GM23338 (cell line): ENCODE results near the gene EIF2AK3. TPM values are rescaled to one million over a fixed set of nuclear protein-coding genes. Genes with fewer than 3 reads are reported as not detected.
A peak's percentile ranks its signal among the peaks of the same experiment; 100 is the strongest.

ENCODE experiments used
- ATAC-seq: fragments of 200-7000 bp; cut with Tn5 transposase; 3 replicates; pipeline ENCODE4 v1.9.1; 2020
- DNase-seq: peaks from one replicate; pipeline ENCODE4 v3.0.0-alpha.2; 2015; ENCODE audit warnings: low spot score
- H2AFZ ChIP-seq: fragments of 200-600 bp; sonication (generic); 2 replicates; pipeline ENCODE4 v1.8.0; 2016; ENCODE audit warnings: antibody characterized with exemption, mild to moderate bottlenecking, moderate library complexity
- H3F3A ChIP-seq: fragments of 200-600 bp; sonication (generic); replicated peaks from 2 replicates; pipeline ENCODE4 v1.8.0; 2017; ENCODE audit warnings: antibody characterized with exemption, mixed run types, low read depth
- H3K27ac ChIP-seq: fragments of 200-600 bp; sonication (generic); 2 replicates; pipeline ENCODE4 v1.6.1; 2016; ENCODE audit warnings: low read depth
- H3K27me3 ChIP-seq: fragments of 200-600 bp; sonication (generic); 2 replicates; pipeline ENCODE4 v1.8.0; 2016; ENCODE audit warnings: mild to moderate bottlenecking, mixed run types, moderate library complexity; ENCODE audit not compliant: insufficient read depth
- H3K36me3 ChIP-seq: fragments of 200-600 bp; sonication (generic); 2 replicates; pipeline ENCODE4 v1.8.0; 2016; ENCODE audit warnings: mild to moderate bottlenecking; ENCODE audit not compliant: insufficient read depth
- H3K4me1 ChIP-seq: fragments of 200-600 bp; sonication (generic); 2 replicates; pipeline ENCODE4 v1.8.0; 2016; ENCODE audit warnings: mild to moderate bottlenecking, moderate library complexity; ENCODE audit not compliant: insufficient read depth
- H3K4me2 ChIP-seq: fragments of 200-600 bp; sonication (generic); 2 replicates; pipeline ENCODE4 v1.7.1; 2017; ENCODE audit warnings: mixed run types
- H3K4me3 ChIP-seq: fragments of 200-600 bp; sonication (generic); 2 replicates; pipeline ENCODE4 v1.6.1; 2016; ENCODE audit warnings: mixed run types
- H3K79me2 ChIP-seq: fragments of 200-600 bp; sonication (generic); replicated peaks from 2 replicates; pipeline ENCODE4 v1.8.0; 2017; ENCODE audit warnings: mild to moderate bottlenecking; ENCODE audit not compliant: insufficient read depth
- H3K9me2 ChIP-seq: fragments of 200-600 bp; sonication (generic); 2 replicates; pipeline ENCODE4 v1.8.0; 2017; ENCODE audit not compliant: insufficient read depth
- H4K20me1 ChIP-seq: fragments of 200-600 bp; sonication (generic); replicated peaks from 2 replicates; pipeline ENCODE4 v1.8.0; 2017; ENCODE audit warnings: mild to moderate bottlenecking; ENCODE audit not compliant: insufficient read depth
- H3K27ac Mint-ChIP-seq: 2 replicates; pipeline ENCODE4 v1.8.0; 2020; ENCODE audit warnings: inconsistent platforms, mild to moderate bottlenecking, moderate library complexity, mixed read lengths
- H3K27me3 Mint-ChIP-seq: 3 replicates; pipeline ENCODE4 v1.8.0; 2022; ENCODE audit warnings: low read depth, mild to moderate bottlenecking, moderate library complexity, mixed read lengths, inconsistent platforms; ENCODE audit not compliant: insufficient read depth, poor library complexity
- H3K36me3 Mint-ChIP-seq: 3 replicates; pipeline ENCODE4 v1.8.0; 2021; ENCODE audit warnings: low read depth, mild to moderate bottlenecking, inconsistent platforms, moderate library complexity, mixed read lengths
- H3K4me1 Mint-ChIP-seq: 3 replicates; pipeline ENCODE4 v1.8.0; 2020; ENCODE audit warnings: mild to moderate bottlenecking, inconsistent platforms, mixed read lengths
- H3K4me3 Mint-ChIP-seq: 3 replicates; pipeline ENCODE4 v1.8.0; 2021; ENCODE audit warnings: moderate library complexity, mild to moderate bottlenecking, inconsistent platforms, mixed read lengths
- H3K9me3 Mint-ChIP-seq: 3 replicates; pipeline ENCODE4 v1.8.0; 2020; ENCODE audit warnings: moderate library complexity, mild to moderate bottlenecking, inconsistent platforms, mixed read lengths
- JUNB ChIP-seq: IDR thresholded peaks from one replicate; pipeline ENCODE4 v1.6.1; 2016; ENCODE audit warnings: antibody characterized with exemption; ENCODE audit not compliant: unreplicated experiment
- POLR2AphosphoS5 ChIP-seq: IDR thresholded peaks from 2 replicates; pipeline ENCODE4 v1.6.1; 2016; ENCODE audit warnings: antibody characterized with exemption, low read depth
- REST ChIP-seq: IDR thresholded peaks from one replicate; pipeline ENCODE4 v1.6.1; 2018; ENCODE audit warnings: antibody characterized with exemption; ENCODE audit not compliant: unreplicated experiment
- STAT1 ChIP-seq: IDR thresholded peaks from one replicate; pipeline ENCODE4 v1.6.1; 2016; ENCODE audit warnings: antibody characterized with exemption; ENCODE audit not compliant: unreplicated experiment
- ZNF114 ChIP-seq: fragments of 250-450 bp; sonication (Bioruptor Pico); IDR thresholded peaks from 2 replicates; pipeline ENCODE4 v1.5.0; 2020; ENCODE audit warnings: mild to moderate bottlenecking, moderate library complexity
- ZNF462 ChIP-seq: fragments of 250-450 bp; sonication (Bioruptor Pico); IDR thresholded peaks from 2 replicates; pipeline ENCODE4 v1.5.0; 2020; ENCODE audit warnings: mild to moderate bottlenecking, moderate library complexity
- polyA plus RNA-seq: library from polyadenylated mRNA; unstranded; fragments of >200 nt; fragmentation: Nextera tagmentation; extraction: Ambion mirVana; gene quantifications from 2 replicates; pipeline ENCODE4 v1.2.1, GENCODE V29; 2016
- total RNA-seq: library from RNA; depleted of rRNA; stranded (reverse); fragments of >200 nt; shearing (Covaris generic); gene quantifications from 2 replicates; pipeline ENCODE4 v1.2.3, GENCODE V29; 2014

EIF2AK3 gene
- total and polyA plus RNA-seq, 2 experiments from 2014 or later: 5.9 to 24.2 TPM

- no peak for TF ChIP-seq ZNF462 (CRISPR knock-in tag)
- no peak for TF ChIP-seq JUNB
- DNase-seq (no peak), ATAC-seq (no peak)
- Histone ChIP-seq H3K27me3 (no peaks in the 10 kb centered on the region), H2AFZ (no peak overlapping the region), H3K4me3 (no peak overlapping the region), H3K79me2 (no peaks in the 10 kb centered on the region), H4K20me1 (no peaks in the 10 kb centered on the region), H3K4me1 (peaks cover 14% of the 10 kb centered on the region), H3K27ac (no peak overlapping the region), H3F3A (no peaks in the 10 kb centered on the region), H3K9me2 (peaks cover 11% of the 10 kb centered on the region), H3K36me3 (no peaks in the 10 kb centered on the region), H3K4me2 (no peak overlapping the region)
- H3K9me3 Mint-ChIP-seq: peaks cover 24% of the 10 kb centered on the region
- H3K36me3 Mint-ChIP-seq: peaks cover 33% of the 10 kb centered on the region
- H3K27me3 Mint-ChIP-seq: peaks cover 14% of the 10 kb centered on the region
- H3K4me1 Mint-ChIP-seq: peaks cover 16% of the 10 kb centered on the region
- no peak overlapping the region for H3K4me3 Mint-ChIP-seq
- no peak overlapping the region for H3K27ac Mint-ChIP-seq
Measured at GRCh38 chr2:88540346-88540745, 86.9 kb downstream of the EIF2AK3 start.

- H3K27ac Mint-ChIP-seq: peak overlapping the region; percentile 69; the same call in 1 of the 2 replicates
- Histone ChIP-seq H3F3A (no peaks in the 10 kb centered on the region), H4K20me1 (no peaks in the 10 kb centered on the region), H3K4me1 (peaks cover 14% of the 10 kb centered on the region), H3K27ac (peak overlapping the region; percentile 84), H3K79me2 (no peaks in the 10 kb centered on the region), H3K27me3 (no peaks in the 10 kb centered on the region), H3K9me2 (peaks cover 11% of the 10 kb centered on the region), H2AFZ (no peak overlapping the region), H3K4me3 (no peak overlapping the region), H3K4me2 (no peak overlapping the region), H3K36me3 (no peaks in the 10 kb centered on the region)
- H3K4me3 Mint-ChIP-seq: no peak overlapping the region
- DNase-seq: peak; percentile 64
- no peak for TF ChIP-seq REST
- TF ChIP-seq ZNF114 (CRISPR knock-in tag): no peak
- no peak; the same call in 1 of the 2 replicates for TF ChIP-seq POLR2AphosphoS5
- no peak for TF ChIP-seq STAT1
- H3K9me3 Mint-ChIP-seq: peaks cover 22% of the 10 kb centered on the region
- peaks cover 5% of the 10 kb centered on the region for H3K27me3 Mint-ChIP-seq
- ATAC-seq: peak; percentile 83
- peaks cover 16% of the 10 kb centered on the region for H3K4me1 Mint-ChIP-seq
- H3K36me3 Mint-ChIP-seq: peaks cover 29% of the 10 kb centered on the region
Measured at GRCh38 chr2:88538362-88538917, 88.8 kb downstream of the EIF2AK3 start.
